Calu3 (cell line): ENCODE data around the gene CLIC1. TPM values are rescaled to one million over a fixed set of nuclear protein-coding genes. Genes with fewer than 3 reads are reported as not detected.
A peak's percentile ranks its signal among the peaks of the same experiment; 100 is the strongest.

Experiments
- BruUV-seq: library from RNA; stranded (reverse); fragments of 400-500 nt; replicated peaks from 2 replicates; lab custom pipeline; 2021; lab: Mats Ljungman, UMichigan
- CTCF ChIA-PET: fragments of 300-600 bp; sonication (Branson Sonifier 250); formaldehyde crosslinking; loops from one replicate; lab custom pipeline; 2022; ENCODE audit warnings: antibody characterized with exemption; lab: Charles Lee
- DNase-seq: peaks from one replicate; pipeline ENCODE4 v3.0.0; 2022
- H3K27ac Mint-ChIP-seq: one replicate; pipeline ENCODE4 v1.8.0; 2022; ENCODE audit warnings: mixed read lengths; ENCODE audit not compliant: unreplicated experiment
- H3K27me3 Mint-ChIP-seq: one replicate; pipeline ENCODE4 v1.8.0; 2022; ENCODE audit warnings: mixed read lengths; ENCODE audit not compliant: unreplicated experiment
- H3K36me3 Mint-ChIP-seq: one replicate; pipeline ENCODE4 v1.8.0; 2022; ENCODE audit warnings: mild to moderate bottlenecking, moderate library complexity, mixed read lengths; ENCODE audit not compliant: insufficient read depth, unreplicated experiment
- H3K4me1 Mint-ChIP-seq: one replicate; pipeline ENCODE4 v1.8.0; 2022; ENCODE audit warnings: mild to moderate bottlenecking, low read depth, mixed read lengths; ENCODE audit not compliant: unreplicated experiment
- H3K4me3 Mint-ChIP-seq: one replicate; pipeline ENCODE4 v1.8.0; 2022; ENCODE audit warnings: mild to moderate bottlenecking, low read depth, moderate library complexity, mixed read lengths; ENCODE audit not compliant: unreplicated experiment
- H3K9me3 Mint-ChIP-seq: one replicate; pipeline ENCODE4 v1.8.0; 2022; ENCODE audit warnings: low read depth, mixed read lengths; ENCODE audit not compliant: unreplicated experiment
- CTCF ChIP-seq: fragments of 200-600 bp; IDR thresholded peaks from one replicate; pipeline ENCODE4 v1.8.0; 2022; ENCODE audit warnings: antibody characterized with exemption; ENCODE audit not compliant: unreplicated experiment
- intact Hi-C: fragments of 100-400 bp; cut with micrococcal nuclease; formaldehyde crosslinking; loops from one replicate; pipeline ENCODE4 v1.10.0; 2022; ENCODE audit not compliant: unreplicated experiment
- total RNA-seq: library from RNA; stranded (reverse); gene quantifications from 2 replicates; pipeline ENCODE4 v1.2.3, GENCODE V29; 2022

The CLIC1 gene
- total RNA-seq, 1 experiment from 2014 or later = 943 TPM

- Mint-ChIP-seq H3K4me1 (peaks cover 22% of the 10 kb centered on the region), H3K36me3 (peaks cover 45% of the 10 kb centered on the region), H3K4me3 (no peak overlapping the region), H3K27ac (no peak overlapping the region), H3K27me3 (no peaks in the 10 kb centered on the region), H3K9me3 (no peaks in the 10 kb centered on the region)
- DNase-seq = no peak
- no TSS peak for BruUV-seq
- intact Hi-C loops = no loop called here
- CTCF ChIA-PET = no interaction called here
- TF ChIP-seq CTCF = no peak
Measured at GRCh38 chr6:31687860-31688693, 48.3 kb downstream of the CLIC1 start.

DNA sequence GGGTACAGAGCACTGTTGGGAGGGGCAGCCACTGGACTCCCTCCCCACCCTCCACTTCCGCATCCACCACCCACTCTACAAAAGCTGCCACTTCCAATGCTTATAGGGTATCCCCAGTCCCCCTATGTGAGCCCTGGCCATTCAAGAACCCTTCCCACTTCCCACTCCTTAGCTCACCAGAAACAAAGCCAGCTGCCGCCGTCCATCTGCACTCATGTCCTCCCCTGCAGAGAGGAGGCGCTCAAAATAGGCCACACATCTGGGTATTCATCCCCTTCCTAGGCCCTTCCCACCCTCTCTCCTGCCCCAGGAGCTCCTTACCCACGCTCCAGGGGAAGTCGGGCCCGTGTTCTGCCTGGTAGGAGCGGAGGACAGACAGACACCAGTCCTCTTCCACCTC lies 49.0 kb downstream of the CLIC1 start:
- H3K9me3 Mint-ChIP-seq = no peaks in the 10 kb centered on the region
- peaks cover 44% of the 10 kb centered on the region for H3K36me3 Mint-ChIP-seq
- DNase-seq = no peak
- TF ChIP-seq CTCF = no peak
- H3K27ac Mint-ChIP-seq = no peak overlapping the region
- H3K4me3 Mint-ChIP-seq = no peak overlapping the region
- H3K27me3 Mint-ChIP-seq = no peaks in the 10 kb centered on the region
- CTCF ChIA-PET = no interaction called here
- intact Hi-C loops = no loop called here
- peaks cover 25% of the 10 kb centered on the region for H3K4me1 Mint-ChIP-seq
- BruUV-seq = no TSS peak

GRCh38 chr6:31686483-31686882 lies 49.8 kb downstream of the CLIC1 start:
- no peak for DNase-seq
- no peaks in the 10 kb centered on the region for H3K9me3 Mint-ChIP-seq
- intact Hi-C loops = no loop called here
- TF ChIP-seq CTCF = no peak
- no TSS peak for BruUV-seq
- no peaks in the 10 kb centered on the region for H3K27me3 Mint-ChIP-seq
- H3K36me3 Mint-ChIP-seq = peaks cover 45% of the 10 kb centered on the region
- no peak overlapping the region for H3K4me3 Mint-ChIP-seq
- CTCF ChIA-PET = no interaction called here
- peaks cover 27% of the 10 kb centered on the region for H3K4me1 Mint-ChIP-seq
- H3K27ac Mint-ChIP-seq = peak overlapping the region; percentile 13

- TF ChIP-seq CTCF = no peak
- peak overlapping the region; percentile 75 for H3K4me3 Mint-ChIP-seq
- CTCF ChIA-PET = interaction anchor here (1.5 kb wide), 1 partner anchor 86 kb away, joined by 8 read pairs; no protein-coding TSS in a partner anchor
- H3K27ac Mint-ChIP-seq = peak overlapping the region; percentile 55
- H3K9me3 Mint-ChIP-seq = no peaks in the 10 kb centered on the region
- BruUV-seq = no TSS peak
- DNase-seq = no peak
- H3K27me3 Mint-ChIP-seq = no peaks in the 10 kb centered on the region
- intact Hi-C loops = no loop called here
- peaks cover 48% of the 10 kb centered on the region for H3K36me3 Mint-ChIP-seq
- peaks cover 28% of the 10 kb centered on the region for H3K4me1 Mint-ChIP-seq
Measured at GRCh38 chr6:31683591-31683990, 52.7 kb downstream of the CLIC1 start.
